HG03097 (cell line): ENCODE data around the gene PDZD2.
"Not testable (repeated sequence)": the region's sequence is repeated elsewhere in the genome, so short reads cannot be mapped to it uniquely, and the experiment has no call there.

ENCODE experiments used
- ATAC-seq: cut with Tn5 transposase; IDR thresholded peaks from one replicate; pipeline ENCODE4 v1.9.1; 2021; ENCODE audit not compliant: unreplicated experiment, low FRiP score

PDZD2 gene

GRCh38 chr5:31763424-31763823, 124.5 kb downstream of the PDZD2 start:
- no peak for ATAC-seq

- not testable (repeated sequence) for ATAC-seq
These were observed 125.8 kb downstream of the PDZD2 start for GRCh38 chr5:31764687-31765086.

- ATAC-seq, result no peak
These were observed 128.6 kb downstream of the PDZD2 start for GRCh38 chr5:31767335-31768031.

- ATAC-seq, result no peak
These were observed 129.1 kb downstream of the PDZD2 start for GRCh38 chr5:31768046-31768445.

GRCh38 chr5:31768784-31769183, 129.9 kb downstream of the PDZD2 start:
- ATAC-seq, result no peak

GRCh38 chr5:31769530-31769929, 130.6 kb downstream of the PDZD2 start:
- ATAC-seq, result no peak

GRCh38 chr5:31770132-31770720, 131.3 kb downstream of the PDZD2 start:
- no peak for ATAC-seq

GRCh38 chr5:31770998-31771397, 132.1 kb downstream of the PDZD2 start:
- ATAC-seq, result peak; percentile 80

GRCh38 chr5:31771500-31771899, 132.6 kb downstream of the PDZD2 start:
- ATAC-seq, result peak; percentile 12

- ATAC-seq, result not testable (repeated sequence)
These were observed 137.4 kb downstream of the PDZD2 start for GRCh38 chr5:31776294-31776693.

- no peak for ATAC-seq
These were observed 138.2 kb downstream of the PDZD2 start for GRCh38 chr5:31776976-31777651.

- no peak for ATAC-seq
These were observed 142.8 kb downstream of the PDZD2 start for GRCh38 chr5:31781772-31782171.

- no peak for ATAC-seq
These were observed 144.2 kb downstream of the PDZD2 start for GRCh38 chr5:31783086-31783645.

GRCh38 chr5:31783731-31784130, 144.8 kb downstream of the PDZD2 start:
- ATAC-seq, result no peak

- no peak for ATAC-seq
These were observed 147.2 kb downstream of the PDZD2 start for GRCh38 chr5:31786090-31786631.

GRCh38 chr5:31794009-31794408, 155.1 kb downstream of the PDZD2 start:
- no peak for ATAC-seq

- ATAC-seq, result no peak
These were observed 159.2 kb downstream of the PDZD2 start for GRCh38 chr5:31798168-31798567.

- no peak for ATAC-seq
These were observed 161.4 kb downstream of the PDZD2 start for GRCh38 chr5:31800351-31800750.

- ATAC-seq, result no peak
These were observed 167.0 kb downstream of the PDZD2 start for GRCh38 chr5:31805785-31806400.

- ATAC-seq, result no peak
These were observed 167.6 kb downstream of the PDZD2 start for GRCh38 chr5:31806561-31806960.
